K562 (cell line): ENCODE results near the gene ARHGAP25.

Source experiments
- BDP1 ChIP-seq: IDR thresholded peaks from 3 replicates; pipeline ENCODE4 v1.6.1; 2011; ENCODE audit not compliant: insufficient read length, insufficient read depth
- BRCA1 ChIP-seq, 2 experiments: fragments of 450-650 bp in 1 of 2; sonication (generic) in 1 of 2; formaldehyde crosslinking in 1 of 2; IDR thresholded peaks; 2 replicates each; pipeline versions ENCODE4 v1.5.0 to v1.6.1; 2017 to 2020; ENCODE audit warnings: mild to moderate bottlenecking in 1 of 2, missing genetic modification reagents in 1 of 2
- CEBPB ChIP-seq: fragments of 450-650 bp; IDR thresholded peaks from 2 replicates; pipeline ENCODE4 v1.6.1; 2016; ENCODE audit warnings: missing genetic modification characterization, missing compliant biosample characterization
- EZH2 ChIP-seq: IDR thresholded peaks from 2 replicates; pipeline ENCODE4 v1.6.1; 2012; ENCODE audit warnings: low read depth, mild to moderate bottlenecking, inconsistent platforms, low read length, borderline replicate concordance
- FOXO4 ChIP-seq: fragments of 450-650 bp; formaldehyde crosslinking; IDR thresholded peaks from 2 replicates; pipeline ENCODE4 v1.4.0; 2020; ENCODE audit warnings: mild to moderate bottlenecking, moderate library complexity
- REST ChIP-seq, 2 experiments: fragments of 450-650 bp; formaldehyde crosslinking in 1 of 2; IDR thresholded peaks; 2 replicates each; pipeline versions ENCODE4 v1.4.0 to v1.6.1; 2014 to 2020; ENCODE audit warnings: mild to moderate bottlenecking in 2 of 2, borderline replicate concordance in 1 of 2, low read depth in 1 of 2
- ZNF274 ChIP-seq: IDR thresholded peaks from 2 replicates; pipeline ENCODE4 v1.6.1; 2011; ENCODE audit warnings: low read depth, mild to moderate bottlenecking, low read length, moderate library complexity, borderline replicate concordance
- TF ChIP-seq, protein P1 (sequence below): fragments of 450-650 bp; IDR thresholded peaks from 2 replicates; pipeline ENCODE4 v1.6.1; 2016; ENCODE audit warnings: missing biosample characterization, missing genetic modification characterization

- TF ChIP-seq REST (IDR thresholded peaks at IDR 0.05; ENCODE audit: borderline replicate concordance) (no peak), REST (CRISPR knock-in tag; IDR thresholded peaks at IDR 0.05; ENCODE audit: low read depth) (no peak), ZNF274 (no peak), CEBPB (tag) (no peak), FOXO4 (CRISPR knock-in tag) (no peak), BDP1 (no peak), BRCA1 (IDR thresholded peaks at IDR 0.05) (no peak), BRCA1 (CRISPR knock-in tag; IDR thresholded peaks at IDR 0.05) (no peak), EZH2 (no peak)
- TF ChIP-seq, protein P1, sequence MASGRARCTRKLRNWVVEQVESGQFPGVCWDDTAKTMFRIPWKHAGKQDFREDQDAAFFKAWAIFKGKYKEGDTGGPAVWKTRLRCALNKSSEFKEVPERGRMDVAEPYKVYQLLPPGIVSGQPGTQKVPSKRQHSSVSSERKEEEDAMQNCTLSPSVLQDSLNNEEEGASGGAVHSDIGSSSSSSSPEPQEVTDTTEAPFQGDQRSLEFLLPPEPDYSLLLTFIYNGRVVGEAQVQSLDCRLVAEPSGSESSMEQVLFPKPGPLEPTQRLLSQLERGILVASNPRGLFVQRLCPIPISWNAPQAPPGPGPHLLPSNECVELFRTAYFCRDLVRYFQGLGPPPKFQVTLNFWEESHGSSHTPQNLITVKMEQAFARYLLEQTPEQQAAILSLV = no peak
Measured at GRCh38 chr2:68708629-68709028, 26.0 kb upstream of the ARHGAP25 start.
